ENCODE measurements around the gene HOXD4.

DNA sequence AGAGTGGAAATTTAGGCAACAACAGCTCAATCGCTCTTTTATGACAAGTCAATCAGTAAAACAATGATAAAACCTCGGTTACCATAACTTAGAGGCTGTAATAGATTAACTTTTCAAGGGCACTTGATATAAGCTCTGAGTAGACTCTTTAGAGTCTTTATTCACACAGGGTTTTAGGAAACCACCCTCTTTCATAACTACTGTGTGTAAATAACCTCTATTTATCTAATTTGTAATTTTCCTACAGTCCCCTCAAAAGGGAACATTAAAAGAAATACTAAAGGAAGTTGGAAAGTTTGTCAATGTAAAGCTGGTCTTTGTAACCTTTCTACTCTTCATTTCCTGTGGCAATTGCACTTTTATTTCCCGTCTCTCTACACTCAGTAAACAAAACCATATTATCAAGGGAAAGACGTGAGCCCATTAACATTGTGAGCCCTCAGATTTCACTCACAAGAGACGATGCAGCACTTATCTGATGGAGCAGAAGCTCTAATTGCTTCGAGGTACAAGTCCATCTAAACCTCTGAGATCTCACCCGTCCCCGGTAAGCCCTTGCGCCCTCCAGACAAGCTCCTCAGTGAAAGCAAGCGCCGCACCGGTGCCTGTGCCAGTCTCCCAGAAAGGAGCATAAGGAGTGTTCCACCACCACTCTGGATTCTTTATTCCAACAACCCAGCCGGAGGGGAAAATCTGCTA is 36.0 kb downstream of the HOXD4 start:
- TF ChIP-seq, protein P1, sequence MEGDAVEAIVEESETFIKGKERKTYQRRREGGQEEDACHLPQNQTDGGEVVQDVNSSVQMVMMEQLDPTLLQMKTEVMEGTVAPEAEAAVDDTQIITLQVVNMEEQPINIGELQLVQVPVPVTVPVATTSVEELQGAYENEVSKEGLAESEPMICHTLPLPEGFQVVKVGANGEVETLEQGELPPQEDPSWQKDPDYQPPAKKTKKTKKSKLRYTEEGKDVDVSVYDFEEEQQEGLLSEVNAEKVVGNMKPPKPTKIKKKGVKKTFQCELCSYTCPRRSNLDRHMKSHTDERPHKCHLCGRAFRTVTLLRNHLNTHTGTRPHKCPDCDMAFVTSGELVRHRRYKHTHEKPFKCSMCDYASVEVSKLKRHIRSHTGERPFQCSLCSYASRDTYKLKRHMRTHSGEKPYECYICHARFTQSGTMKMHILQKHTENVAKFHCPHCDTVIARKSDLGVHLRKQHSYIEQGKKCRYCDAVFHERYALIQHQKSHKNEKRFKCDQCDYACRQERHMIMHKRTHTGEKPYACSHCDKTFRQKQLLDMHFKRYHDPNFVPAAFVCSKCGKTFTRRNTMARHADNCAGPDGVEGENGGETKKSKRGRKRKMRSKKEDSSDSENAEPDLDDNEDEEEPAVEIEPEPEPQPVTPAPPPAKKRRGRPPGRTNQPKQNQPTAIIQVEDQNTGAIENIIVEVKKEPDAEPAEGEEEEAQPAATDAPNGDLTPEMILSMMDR (tag by site-specific recombination; IDR thresholded peaks at IDR 0.05), result no peak
- TF ChIP-seq, protein P2, sequence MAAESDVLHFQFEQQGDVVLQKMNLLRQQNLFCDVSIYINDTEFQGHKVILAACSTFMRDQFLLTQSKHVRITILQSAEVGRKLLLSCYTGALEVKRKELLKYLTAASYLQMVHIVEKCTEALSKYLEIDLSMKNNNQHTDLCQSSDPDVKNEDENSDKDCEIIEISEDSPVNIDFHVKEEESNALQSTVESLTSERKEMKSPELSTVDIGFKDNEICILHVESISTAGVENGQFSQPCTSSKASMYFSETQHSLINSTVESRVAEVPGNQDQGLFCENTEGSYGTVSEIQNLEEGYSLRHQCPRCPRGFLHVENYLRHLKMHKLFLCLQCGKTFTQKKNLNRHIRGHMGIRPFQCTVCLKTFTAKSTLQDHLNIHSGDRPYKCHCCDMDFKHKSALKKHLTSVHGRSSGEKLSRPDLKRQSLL (tag by site-specific recombination; IDR thresholded peaks at IDR 0.05), result no peak
- no peak for TF ChIP-seq ZNF660 (tag by site-specific recombination; IDR thresholded peaks at IDR 0.05)
- no peak for TF ChIP-seq ZNF121 (tag by site-specific recombination; IDR thresholded peaks at IDR 0.05)
- TF ChIP-seq, protein P3, sequence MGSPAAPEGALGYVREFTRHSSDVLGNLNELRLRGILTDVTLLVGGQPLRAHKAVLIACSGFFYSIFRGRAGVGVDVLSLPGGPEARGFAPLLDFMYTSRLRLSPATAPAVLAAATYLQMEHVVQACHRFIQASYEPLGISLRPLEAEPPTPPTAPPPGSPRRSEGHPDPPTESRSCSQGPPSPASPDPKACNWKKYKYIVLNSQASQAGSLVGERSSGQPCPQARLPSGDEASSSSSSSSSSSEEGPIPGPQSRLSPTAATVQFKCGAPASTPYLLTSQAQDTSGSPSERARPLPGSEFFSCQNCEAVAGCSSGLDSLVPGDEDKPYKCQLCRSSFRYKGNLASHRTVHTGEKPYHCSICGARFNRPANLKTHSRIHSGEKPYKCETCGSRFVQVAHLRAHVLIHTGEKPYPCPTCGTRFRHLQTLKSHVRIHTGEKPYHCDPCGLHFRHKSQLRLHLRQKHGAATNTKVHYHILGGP (tag by site-specific recombination; IDR thresholded peaks at IDR 0.05), result no peak
- TF ChIP-seq, protein P4, sequence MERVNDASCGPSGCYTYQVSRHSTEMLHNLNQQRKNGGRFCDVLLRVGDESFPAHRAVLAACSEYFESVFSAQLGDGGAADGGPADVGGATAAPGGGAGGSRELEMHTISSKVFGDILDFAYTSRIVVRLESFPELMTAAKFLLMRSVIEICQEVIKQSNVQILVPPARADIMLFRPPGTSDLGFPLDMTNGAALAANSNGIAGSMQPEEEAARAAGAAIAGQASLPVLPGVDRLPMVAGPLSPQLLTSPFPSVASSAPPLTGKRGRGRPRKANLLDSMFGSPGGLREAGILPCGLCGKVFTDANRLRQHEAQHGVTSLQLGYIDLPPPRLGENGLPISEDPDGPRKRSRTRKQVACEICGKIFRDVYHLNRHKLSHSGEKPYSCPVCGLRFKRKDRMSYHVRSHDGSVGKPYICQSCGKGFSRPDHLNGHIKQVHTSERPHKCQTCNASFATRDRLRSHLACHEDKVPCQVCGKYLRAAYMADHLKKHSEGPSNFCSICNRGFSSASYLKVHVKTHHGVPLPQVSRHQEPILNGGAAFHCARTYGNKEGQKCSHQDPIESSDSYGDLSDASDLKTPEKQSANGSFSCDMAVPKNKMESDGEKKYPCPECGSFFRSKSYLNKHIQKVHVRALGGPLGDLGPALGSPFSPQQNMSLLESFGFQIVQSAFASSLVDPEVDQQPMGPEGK (tag by site-specific recombination; IDR thresholded peaks at IDR 0.05), result no peak
- no peak for TF ChIP-seq ZNF175 (tag by site-specific recombination; IDR thresholded peaks at IDR 0.05)
- no peak for TF ChIP-seq BCL11B (tag by site-specific recombination; IDR thresholded peaks at IDR 0.05; ENCODE audit: low read depth)
- no peak for TF ChIP-seq KLF16 (tag by site-specific recombination; IDR thresholded peaks at IDR 0.05)
- TF ChIP-seq YY1 (tag by site-specific recombination; IDR thresholded peaks at IDR 0.05), result no peak
- no peak for TF ChIP-seq KLF1 (tag by site-specific recombination; IDR thresholded peaks at IDR 0.05)
- no peak for TF ChIP-seq ZNF548 (tag by site-specific recombination; IDR thresholded peaks at IDR 0.05)
